HEK293T (cell line): ENCODE measurements around the gene KCNK7.

Source experiments
- CTCF ChIA-PET: fragments of 350-600 bp; formaldehyde crosslinking; extraction: SDS; loops from one replicate; lab custom pipeline; 2021; ENCODE audit warnings: antibody characterized with exemption, inconsistent platforms; lab: Yijun Ruan, JAX
- POLR2A ChIA-PET: fragments of 350-600 bp; formaldehyde crosslinking; extraction: SDS; loops from one replicate; lab custom pipeline; 2020; ENCODE audit warnings: antibody characterized with exemption, inconsistent platforms; lab: Yijun Ruan, JAX
- DNase-seq: peaks from one replicate; pipeline ENCODE4 v3.0.0; 2012; ENCODE audit warnings: mixed read lengths; ENCODE audit errors: extremely low spot score
- ARNT ChIP-seq: fragments of 450-650 bp; IDR thresholded peaks from 2 replicates; pipeline ENCODE4 v1.6.1; 2017; ENCODE audit warnings: mild to moderate bottlenecking
- BHLHE40 ChIP-seq: fragments of 450-650 bp; IDR thresholded peaks from 2 replicates; pipeline ENCODE4 v1.6.1; 2016; ENCODE audit warnings: mild to moderate bottlenecking, moderate library complexity, borderline replicate concordance
- CTBP1 ChIP-seq: fragments of 450-650 bp; IDR thresholded peaks from 2 replicates; pipeline ENCODE4 v1.6.1; 2016; ENCODE audit warnings: borderline replicate concordance
- ELF4 ChIP-seq: fragments of 450-650 bp; IDR thresholded peaks from 2 replicates; pipeline ENCODE4 v1.6.1; 2017; ENCODE audit warnings: antibody characterized with exemption
- FOXA1 ChIP-seq: fragments of 450-650 bp; IDR thresholded peaks from 2 replicates; pipeline ENCODE4 v1.6.1; 2016; ENCODE audit warnings: mild to moderate bottlenecking
- FOXK2 ChIP-seq: fragments of 450-650 bp; IDR thresholded peaks from 2 replicates; pipeline ENCODE4 v1.6.1; 2016; ENCODE audit warnings: mild to moderate bottlenecking
- FOXM1 ChIP-seq: fragments of 450-650 bp; IDR thresholded peaks from 2 replicates; pipeline ENCODE4 v1.6.1; 2017; ENCODE audit warnings: mild to moderate bottlenecking, borderline replicate concordance
- HDGF ChIP-seq: fragments of 450-650 bp; IDR thresholded peaks from 2 replicates; pipeline ENCODE4 v1.6.1; 2017; ENCODE audit warnings: antibody characterized with exemption, borderline replicate concordance
- L3MBTL2 ChIP-seq: fragments of 450-650 bp; conservative IDR thresholded peaks from 2 replicates; pipeline ENCODE4 v1.6.1; 2016; ENCODE audit warnings: mild to moderate bottlenecking
- LEF1 ChIP-seq: fragments of 450-650 bp; IDR thresholded peaks from 2 replicates; pipeline ENCODE4 v1.6.1; 2017; ENCODE audit warnings: mild to moderate bottlenecking, borderline replicate concordance
- NFRKB ChIP-seq: fragments of 450-650 bp; IDR thresholded peaks from 2 replicates; pipeline ENCODE4 v1.6.1; 2016; ENCODE audit warnings: mild to moderate bottlenecking, moderate library complexity
- PKNOX1 ChIP-seq: fragments of 450-650 bp; IDR thresholded peaks from 2 replicates; pipeline ENCODE4 v1.6.1; 2016
- SP1 ChIP-seq: fragments of 450-650 bp; IDR thresholded peaks from 2 replicates; pipeline ENCODE4 v1.6.1; 2017
- SUZ12 ChIP-seq: fragments of 450-650 bp; IDR thresholded peaks from 2 replicates; pipeline ENCODE4 v1.6.1; 2016; ENCODE audit warnings: mild to moderate bottlenecking
- TARDBP ChIP-seq: fragments of 450-650 bp; IDR thresholded peaks from 2 replicates; pipeline ENCODE4 v1.6.1; 2016
- ZNF384 ChIP-seq: fragments of 450-650 bp; IDR thresholded peaks from 2 replicates; pipeline ENCODE4 v1.6.1; 2016

KCNK7 gene

GRCh38 chr11:65611028-65611757 lies 15.6 kb upstream of the KCNK7 start:
- TF ChIP-seq BHLHE40 (no peak), TARDBP (no peak), ELF4 (no peak), LEF1 (no peak), L3MBTL2 (no peak), FOXA1 (no peak), CTBP1 (no peak), HDGF (no peak)
- DNase-seq: no peak
- ChIA-PET POLR2A (interaction anchor here (1.0 to 1.1 kb wide), 2 partner anchors 27 to 224 kb away, joined by 3 read pairs; partner anchors contain the start of genes FRMD8 and SIPA1), CTCF (no interaction called here)

- TF ChIP-seq ZNF384 (no peak), FOXA1 (no peak), SP1 (no peak), ELF4 (no peak), BHLHE40 (no peak), FOXK2 (no peak), TARDBP (no peak), HDGF (no peak), CTBP1 (no peak), ARNT (no peak), SUZ12 (no peak), LEF1 (no peak), L3MBTL2 (no peak), PKNOX1 (no peak), NFRKB (no peak), FOXM1 (no peak)
- POLR2A ChIA-PET: interaction anchor here (1.0 to 1.1 kb wide), 2 partner anchors 27 to 223 kb away, joined by 3 read pairs; partner anchors contain the start of genes FRMD8 and SIPA1
- no peak for DNase-seq
- CTCF ChIA-PET: no interaction called here
These were observed 14.8 kb upstream of the KCNK7 start for GRCh38 chr11:65610404-65610803.

- TF ChIP-seq FOXM1 (no peak), ZNF384 (no peak), PKNOX1 (no peak), NFRKB (no peak), FOXK2 (no peak), SP1 (no peak), BHLHE40 (no peak), ARNT (no peak)
- CTCF ChIA-PET: no interaction called here
- POLR2A ChIA-PET: no interaction called here
- DNase-seq: no peak
These were observed 14.1 kb upstream of the KCNK7 start for GRCh38 chr11:65609665-65610064.

GRCh38 chr11:65609229-65609628 lies 13.6 kb upstream of the KCNK7 start:
- TF ChIP-seq L3MBTL2 (no peak), SP1 (no peak), FOXK2 (no peak)
- ChIA-PET CTCF (no interaction called here), POLR2A (no interaction called here)
- DNase-seq: no peak

GRCh38 chr11:65607614-65608426 lies 12.2 kb upstream of the KCNK7 start:
- POLR2A ChIA-PET: no interaction called here
- CTCF ChIA-PET: no interaction called here
- TF ChIP-seq FOXA1: no peak
- TF ChIP-seq LEF1: no peak
- TF ChIP-seq ELF4: no peak
- no peak for TF ChIP-seq L3MBTL2
- no peak for TF ChIP-seq SP1
- no peak for TF ChIP-seq ARNT
- no peak for TF ChIP-seq PKNOX1
- no peak for TF ChIP-seq FOXK2
- no peak for TF ChIP-seq HDGF
- no peak for TF ChIP-seq ZNF384
- no peak for TF ChIP-seq CTBP1
- no peak for TF ChIP-seq SUZ12
- TF ChIP-seq NFRKB: no peak
- no peak for TF ChIP-seq BHLHE40
- no peak for DNase-seq

GRCh38 chr11:65606876-65607613 lies 11.4 kb upstream of the KCNK7 start:
- POLR2A ChIA-PET: no interaction called here
- DNase-seq: peak; percentile 37
- CTCF ChIA-PET: no interaction called here
- TF ChIP-seq FOXA1 (no peak), FOXK2 (no peak), HDGF (no peak), FOXM1 (no peak), TARDBP (no peak), LEF1 (no peak), BHLHE40 (no peak), SP1 (no peak), CTBP1 (no peak), ELF4 (no peak), ZNF384 (no peak), NFRKB (no peak), L3MBTL2 (no peak), PKNOX1 (no peak), SUZ12 (no peak), ARNT (no peak)
